K562 (cell line): ENCODE results near the gene CNOT11. TPM values are rescaled to one million over a fixed set of nuclear protein-coding genes. Genes with fewer than 3 reads are reported as not detected.
A peak's percentile ranks its signal among the peaks of the same experiment; 100 is the strongest.

ENCODE experiments used
- ATF7 ChIP-seq: fragments of 450-650 bp; IDR thresholded peaks from 2 replicates; pipeline ENCODE4 v1.7.1; 2014; ENCODE audit warnings: mild to moderate bottlenecking, moderate library complexity
- CTCFL ChIP-seq: IDR thresholded peaks from 2 replicates; pipeline ENCODE4 v1.6.1; 2011; ENCODE audit warnings: borderline replicate concordance, low read depth, mild to moderate bottlenecking, moderate library complexity, low read length; ENCODE audit not compliant: insufficient read depth, poor library complexity, severe bottlenecking
- ETV5 ChIP-seq: sonication (generic); formaldehyde crosslinking; IDR thresholded peaks from 2 replicates; pipeline ENCODE4 v1.4.0; 2020; ENCODE audit warnings: low read depth, mild to moderate bottlenecking, missing genetic modification reagents
- MCM2 ChIP-seq: fragments of 450-650 bp; IDR thresholded peaks from 2 replicates; pipeline ENCODE4 v1.6.1; 2017; ENCODE audit warnings: low read depth, mild to moderate bottlenecking
- MECOM ChIP-seq: fragments of 250-450 bp; sonication (Bioruptor Pico); IDR thresholded peaks from 2 replicates; pipeline ENCODE4 v1.8.0; 2022; ENCODE audit warnings: inconsistent platforms
- MEIS2 ChIP-seq: fragments of 450-650 bp; IDR thresholded peaks from 2 replicates; pipeline ENCODE4 v1.6.1; 2014; ENCODE audit warnings: mild to moderate bottlenecking; ENCODE audit not compliant: partially characterized antibody
- NFE2 ChIP-seq: IDR thresholded peaks from 2 replicates; pipeline ENCODE4 v1.6.1; 2014; ENCODE audit warnings: antibody characterized with exemption, low read depth
- NFIX ChIP-seq: fragments of 250-450 bp; sonication (Bioruptor Pico); IDR thresholded peaks from 2 replicates; pipeline ENCODE4 v1.4.0; 2020; ENCODE audit warnings: low read depth, mild to moderate bottlenecking, moderate library complexity
- PHF21A ChIP-seq: fragments of 450-650 bp; IDR thresholded peaks from 2 replicates; pipeline ENCODE4 v1.6.1; 2017; ENCODE audit warnings: low read depth, borderline replicate concordance
- POLR3G ChIP-seq: IDR thresholded peaks from 2 replicates; pipeline ENCODE4 v1.6.1; 2011; ENCODE audit not compliant: insufficient read length, insufficient replicate concordance; ENCODE audit errors: extremely low read depth
- PRMT5 ChIP-seq: sonication (generic); formaldehyde crosslinking; IDR thresholded peaks from 2 replicates; pipeline ENCODE4 v1.5.0; 2020; ENCODE audit warnings: missing genetic modification reagents
- RNF219 ChIP-seq: fragments of 250-450 bp; sonication (Bioruptor Pico); IDR thresholded peaks from 2 replicates; pipeline ENCODE4 v1.5.0; 2022; ENCODE audit warnings: mild to moderate bottlenecking
- SOX6 ChIP-seq: fragments of 450-650 bp; IDR thresholded peaks from 2 replicates; pipeline ENCODE4 v1.6.1; 2014; ENCODE audit warnings: mild to moderate bottlenecking
- SRSF7 ChIP-seq: fragments of 200-400 bp; formaldehyde crosslinking; optimal IDR thresholded peaks from 2 replicates; pipeline ENCODE3; 2017; ENCODE audit warnings: mild to moderate bottlenecking, low read depth, low read length
- TAL1 ChIP-seq: fragments of 450-650 bp; IDR thresholded peaks from 2 replicates; pipeline ENCODE4 v1.6.1; 2016; ENCODE audit warnings: mild to moderate bottlenecking
- TBL1XR1 ChIP-seq, 2 experiments: IDR thresholded peaks; 2 replicates each; pipeline ENCODE4 v1.6.1; 2012; ENCODE audit warnings: improper control_type of control experiment in 2 of 2, low read length in 2 of 2, mild to moderate bottlenecking in 1 of 2
- THAP12 ChIP-seq: fragments of 250-450 bp; sonication (Bioruptor Pico); IDR thresholded peaks from 2 replicates; pipeline ENCODE4 v1.9.0; 2021; ENCODE audit warnings: mild to moderate bottlenecking, inconsistent platforms
- ZNF253 ChIP-seq: fragments of 250-450 bp; sonication (Bioruptor Pico); conservative IDR thresholded peaks from 2 replicates; pipeline ENCODE4 v1.6.1; 2021; ENCODE audit warnings: mild to moderate bottlenecking
- ZNF639 ChIP-seq, 2 experiments: fragments of 200-800 bp in 1 of 2; sonication (Bioruptor generic) in 1 of 2; sonication (generic) in 1 of 2; formaldehyde crosslinking in 1 of 2; IDR thresholded peaks in 1 of 2; conservative IDR thresholded peaks in 1 of 2; 2 replicates each; pipeline versions ENCODE4 v1.5.0 to v1.6.1; 2016 to 2020; ENCODE audit warnings: missing compliant biosample characterization in 1 of 2, missing genetic modification characterization in 1 of 2, missing genetic modification reagents in 1 of 2
- ZNF695 ChIP-seq: fragments of 450-650 bp; formaldehyde crosslinking; IDR thresholded peaks from 2 replicates; pipeline ENCODE4 v1.4.0; 2020; ENCODE audit warnings: mild to moderate bottlenecking, moderate library complexity
- ZNF696 ChIP-seq: fragments of 250-450 bp; sonication (Bioruptor Pico); conservative IDR thresholded peaks from 2 replicates; pipeline ENCODE4 v1.4.0; 2020; ENCODE audit warnings: mild to moderate bottlenecking, moderate library complexity
- polyA plus RNA-seq, 8 experiments: library from polyadenylated mRNA; depleted of rRNA in 4 of 8; stranded (reverse) in 5 of 8; unstranded in 3 of 8; fragments of >200 nt; fragmentation: Nextera tagmentation in 2 of 8; fragmentation: Illumina TruSeq in 1 of 8; extraction: Ambion mirVana in 2 of 8; extraction: Trizol in 1 of 8; gene quantifications; 2 replicates each; pipeline versions ENCODE4 v1.2.1 to v1.2.3, GENCODE V29; 2011 to 2014; ENCODE audit warnings: inconsistent platforms in 1 of 8, missing spikeins in 1 of 8
- total RNA-seq, 7 experiments: library from RNA; depleted of rRNA in 6 of 7; stranded (reverse); fragments of >200 nt in 6 of 7; fragmentation: Illumina TruSeq in 2 of 7; extraction: Trizol in 2 of 7; gene quantifications; 2 replicates each; pipeline versions ENCODE4 v1.2.1 to v1.2.3, GENCODE V29; 2011 to 2021; ENCODE audit warnings: low replicate concordance in 1 of 7

The CNOT11 gene
- total and polyA plus RNA-seq, 9 of the 15 experiments (the other 6 are each of a cell fraction or from before 2014, with no cell fraction given): 12.7 to 163 (median 64.2) TPM

GRCh38 chr2:101308432-101309210 lies 55.9 kb downstream of the CNOT11 start, which contains the start of gene RNF149 (continued):
- TF ChIP-seq MECOM (CRISPR knock-in tag) (no peak), ATF7 (peak; percentile 80), ZNF253 (CRISPR knock-in tag) (no peak), ZNF639 (CRISPR knock-in tag; conservative IDR thresholded peaks at IDR 0.05 in 1 of 2, IDR thresholded peaks at IDR 0.05 in 1 of 2) (peak in 1 of 2 experiments; percentile 44; a peak in 1 of 4 replicates), MCM2 (no peak), NFIX (CRISPR knock-in tag) (0 out of 2 replicates have a peak, but pooled peaks have one; percentile 19), SRSF7 (no peak), NFE2 (no peak), TAL1 (no peak), RNF219 (no peak), CTCFL (no peak), ETV5 (peak; percentile 53), THAP12 (peak; percentile 67; the same call in 1 of the 2 replicates), TBL1XR1 (IDR thresholded peaks at IDR 0.05; ENCODE audit: low read length in 2 of 2) (no peak; a peak in 1 of 4 replicates), SOX6 (peak; percentile 55), ZNF695 (CRISPR knock-in tag) (no peak), PHF21A (no peak), ZNF696 (CRISPR knock-in tag) (no peak), MEIS2 (peak; percentile 95), PRMT5 (CRISPR knock-in tag) (no peak), POLR3G (no peak)
